Measurements from ENCODE around the gene RUVBL1.

GRCh38 chr3:128166971-128167453 lies 43.4 kb upstream of the RUVBL1 start:
- TF ChIP-seq CTCF (IDR thresholded peaks at IDR 0.05; ENCODE audit: low read depth, low read length, poor library complexity, severe bottlenecking) (no peak), EZH2phosphoT487 (IDR thresholded peaks at IDR 0.05; ENCODE audit: borderline replicate concordance, low read length) (no peak)

All from DOHH2 (cell line).